Kidney epithelial cell (primary cell): Measurements from ENCODE around the gene XRCC3. TPM values are rescaled to one million over a fixed set of nuclear protein-coding genes. Genes with fewer than 3 reads are reported as not detected.

Experiments used
- DNase-seq: peaks from one replicate; pipeline ENCODE4 v3.0.0-alpha.2; 2010; ENCODE audit warnings: low read depth
- H3K27me3 ChIP-seq: 2 replicates; pipeline ENCODE4 v1.6.0; 2011; ENCODE audit warnings: low read length; ENCODE audit not compliant: control insufficient read depth, insufficient read depth
- H3K36me3 ChIP-seq: 2 replicates; pipeline ENCODE4 v1.5.1; 2011; ENCODE audit warnings: low read length; ENCODE audit not compliant: control insufficient read depth, insufficient read depth
- H3K4me3 ChIP-seq: 2 replicates; pipeline ENCODE4 v1.5.1; 2011; ENCODE audit warnings: low read depth, mild to moderate bottlenecking, control low read depth, low read length
- CTCF ChIP-seq: IDR thresholded peaks from 2 replicates; pipeline ENCODE4 v1.5.1; 2011; ENCODE audit warnings: mild to moderate bottlenecking, moderate library complexity, low read length, control low read depth, inconsistent platforms; ENCODE audit not compliant: insufficient read depth, poor library complexity, severe bottlenecking
- total RNA-seq: library from RNA; depleted of rRNA; stranded (reverse); fragments of >200 nt; gene quantifications from 2 replicates; pipeline ENCODE4 v1.2.3, GENCODE V29; 2015

XRCC3 gene
- total RNA-seq, 1 donor from 2014 or later = 10.4 TPM

GRCh38 chr14:103688441-103688840 lies 26.8 kb downstream of the XRCC3 start:
- DNase-seq = no peak
- TF ChIP-seq CTCF = no peak
- H3K27me3 ChIP-seq = no peaks in the 10 kb centered on the region
- peaks cover 4% of the 10 kb centered on the region for H3K36me3 ChIP-seq
- no peak overlapping the region for H3K4me3 ChIP-seq

GRCh38 chr14:103687712-103688111 lies 27.5 kb downstream of the XRCC3 start:
- DNase-seq = no peak
- no peak for TF ChIP-seq CTCF
- no peaks in the 10 kb centered on the region for H3K27me3 ChIP-seq
- H3K4me3 ChIP-seq = no peak overlapping the region
- peaks cover 5% of the 10 kb centered on the region for H3K36me3 ChIP-seq

- H3K4me3 ChIP-seq = no peak overlapping the region
- no peak for TF ChIP-seq CTCF
- H3K36me3 ChIP-seq = peaks cover 3% of the 10 kb centered on the region
- H3K27me3 ChIP-seq = no peaks in the 10 kb centered on the region
- DNase-seq = no peak
Observed at GRCh38 chr14:103686831-103687485, 28.3 kb downstream of the XRCC3 start.

- Histone ChIP-seq H3K4me3 (no peak overlapping the region), H3K27me3 (no peaks in the 10 kb centered on the region), H3K36me3 (peaks cover 3% of the 10 kb centered on the region)
- no peak for DNase-seq
- TF ChIP-seq CTCF = no peak
Observed at GRCh38 chr14:103685276-103686211, 29.7 kb downstream of the XRCC3 start.

GRCh38 chr14:103684871-103685270 lies 30.4 kb downstream of the XRCC3 start:
- H3K4me3 ChIP-seq = no peak overlapping the region
- no peak for TF ChIP-seq CTCF
- H3K27me3 ChIP-seq = no peaks in the 10 kb centered on the region
- no peak for DNase-seq
- H3K36me3 ChIP-seq = peaks cover 3% of the 10 kb centered on the region
